ENCODE measurements around the gene JAG2.

The JAG2 gene

DNA sequence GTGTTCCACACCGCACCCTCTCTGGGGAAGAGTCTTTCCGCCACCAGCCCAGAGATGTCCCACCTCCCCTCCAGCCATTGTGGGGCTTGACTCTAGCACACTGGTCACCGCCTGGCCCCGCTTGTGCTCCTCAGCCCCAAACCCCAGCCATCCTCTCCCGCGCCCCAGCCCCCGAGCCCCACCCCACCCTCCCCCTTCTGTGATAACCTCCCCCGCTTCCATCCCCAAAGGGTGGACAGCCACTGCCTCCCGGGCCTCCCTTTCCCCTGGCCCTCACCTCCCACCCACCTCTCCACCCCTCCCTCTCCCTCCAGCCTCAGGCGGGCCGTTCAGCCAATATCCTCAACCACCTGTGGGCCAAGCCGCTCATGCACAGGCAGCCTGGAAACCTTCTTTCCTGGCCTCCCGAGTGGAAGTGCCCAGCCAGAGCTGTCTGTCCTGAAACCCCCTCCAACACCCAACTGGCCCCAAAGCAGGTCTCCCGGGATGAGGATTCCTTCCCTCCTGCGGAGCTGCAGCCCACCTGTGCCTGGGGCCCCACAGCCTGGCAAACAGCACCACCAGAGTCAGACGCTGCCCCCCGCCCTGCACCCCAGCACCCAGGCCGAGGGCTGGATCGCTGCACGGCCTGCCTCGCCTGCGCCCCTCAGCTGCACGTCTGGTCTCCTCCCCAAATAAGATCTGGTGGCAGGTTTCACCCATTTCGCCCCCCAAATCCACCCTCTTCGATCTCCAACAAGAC is 39.6 kb upstream of the JAG2 start:
- H3K27ac Mint-ChIP-seq: no peak overlapping the region

GRCh38 chr14:105207460-105207901 is 38.9 kb upstream of the JAG2 start:
- Mint-ChIP-seq H3K36me3 (peaks cover 6% of the 10 kb centered on the region), H3K27me3 (peaks cover 9% of the 10 kb centered on the region), H3K4me1 (peaks cover 5% of the 10 kb centered on the region), H3K9me3 (no peaks in the 10 kb centered on the region), H3K4me3 (no peak overlapping the region), H3K27ac (no peak overlapping the region)
- DNase-seq (ENCODE audit: low spot score in 2 of 2): no peak
- ATAC-seq (ENCODE audit: low read depth): no peak

More for the DNA sequence above, 39.6 kb upstream of the JAG2 start:
- peaks cover 8% of the 10 kb centered on the region for H3K36me3 Mint-ChIP-seq
- peaks cover 5% of the 10 kb centered on the region for H3K4me1 Mint-ChIP-seq
- H3K27me3 Mint-ChIP-seq: peaks cover 9% of the 10 kb centered on the region
- H3K9me3 Mint-ChIP-seq: no peaks in the 10 kb centered on the region
- ATAC-seq (ENCODE audit: low read depth) (no peak), DNase-seq (ENCODE audit: low spot score in 2 of 2) (no peak)
- no peak overlapping the region for H3K4me3 Mint-ChIP-seq

DNA sequence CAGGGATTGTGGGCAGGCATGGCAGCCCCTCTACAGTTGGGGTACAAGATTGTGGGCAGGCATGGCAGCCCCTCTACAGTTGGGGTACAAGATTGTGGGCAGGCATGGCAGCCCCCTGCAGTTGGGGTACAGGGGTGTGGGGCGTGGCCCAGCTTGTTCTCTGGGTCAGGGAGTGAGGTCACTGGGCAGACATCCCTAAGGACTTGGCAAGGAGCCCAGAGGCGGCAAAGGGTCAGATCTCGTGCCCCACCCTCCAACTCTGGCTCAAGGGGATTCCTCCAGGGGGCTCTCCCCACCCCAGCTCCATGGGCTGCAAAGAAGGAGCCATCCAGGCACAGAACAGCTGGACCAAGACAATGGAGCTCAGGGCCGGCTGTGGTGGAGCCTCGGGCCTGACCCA is 38.3 kb upstream of the JAG2 start:
- ATAC-seq (ENCODE audit: low read depth) (no peak), DNase-seq (ENCODE audit: low spot score in 2 of 2) (no peak)
- Mint-ChIP-seq H3K27me3 (peaks cover 9% of the 10 kb centered on the region), H3K4me1 (peaks cover 7% of the 10 kb centered on the region), H3K4me3 (no peak overlapping the region), H3K9me3 (no peaks in the 10 kb centered on the region), H3K36me3 (peaks cover 3% of the 10 kb centered on the region), H3K27ac (no peak overlapping the region)

- DNase-seq (ENCODE audit: low spot score in 2 of 2) (no peak), ATAC-seq (ENCODE audit: low read depth) (no peak)
- Mint-ChIP-seq H3K36me3 (peaks cover 3% of the 10 kb centered on the region), H3K4me3 (no peak overlapping the region), H3K4me1 (peaks cover 11% of the 10 kb centered on the region), H3K27ac (no peak overlapping the region), H3K9me3 (no peaks in the 10 kb centered on the region), H3K27me3 (peaks cover 11% of the 10 kb centered on the region)
Observed at GRCh38 chr14:105205673-105206208, 37.2 kb upstream of the JAG2 start.

DNA sequence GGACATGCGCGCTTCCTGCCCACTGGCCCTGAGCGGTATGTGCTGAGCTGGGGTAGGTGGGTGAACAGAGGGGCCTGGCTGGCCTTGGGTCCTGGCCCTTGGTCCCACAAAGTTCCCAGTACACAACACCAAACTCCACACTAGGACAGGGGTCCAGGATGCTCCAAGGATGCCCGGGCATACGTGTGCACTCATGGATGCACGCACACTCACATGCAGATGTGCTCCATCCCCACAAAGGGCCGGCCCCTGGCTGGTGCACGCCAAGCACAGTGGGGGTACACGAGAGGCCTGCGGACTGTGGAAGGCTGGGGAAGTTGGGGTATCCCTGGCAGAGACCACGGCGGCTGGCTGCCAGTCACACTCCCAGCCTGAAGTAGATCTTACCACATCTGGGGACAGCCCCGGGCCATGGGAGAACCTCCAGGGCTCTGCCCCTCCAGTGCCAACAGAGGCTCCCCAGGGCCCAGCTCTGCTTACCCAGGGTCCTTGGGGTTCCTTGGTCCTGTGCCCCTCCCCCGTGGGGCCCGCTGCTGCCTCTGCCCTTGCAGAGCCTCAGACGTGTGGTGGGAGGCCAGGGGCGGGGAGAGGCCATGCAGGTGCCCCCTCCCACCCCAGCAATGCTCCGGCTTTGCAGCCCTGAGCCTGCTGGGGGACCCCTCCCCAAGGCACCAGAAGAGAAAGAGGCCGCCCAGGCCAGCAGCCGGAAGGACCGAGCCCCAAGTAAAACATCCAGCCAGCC is 36.5 kb upstream of the JAG2 start:
- Mint-ChIP-seq H3K36me3 (peaks cover under 1% of the 10 kb centered on the region), H3K9me3 (no peaks in the 10 kb centered on the region), H3K4me1 (peaks cover 11% of the 10 kb centered on the region), H3K4me3 (no peak overlapping the region), H3K27ac (no peak overlapping the region), H3K27me3 (peaks cover 16% of the 10 kb centered on the region)
- no peak for DNase-seq (ENCODE audit: low spot score in 2 of 2)
- ATAC-seq (ENCODE audit: low read depth): no peak

DNA sequence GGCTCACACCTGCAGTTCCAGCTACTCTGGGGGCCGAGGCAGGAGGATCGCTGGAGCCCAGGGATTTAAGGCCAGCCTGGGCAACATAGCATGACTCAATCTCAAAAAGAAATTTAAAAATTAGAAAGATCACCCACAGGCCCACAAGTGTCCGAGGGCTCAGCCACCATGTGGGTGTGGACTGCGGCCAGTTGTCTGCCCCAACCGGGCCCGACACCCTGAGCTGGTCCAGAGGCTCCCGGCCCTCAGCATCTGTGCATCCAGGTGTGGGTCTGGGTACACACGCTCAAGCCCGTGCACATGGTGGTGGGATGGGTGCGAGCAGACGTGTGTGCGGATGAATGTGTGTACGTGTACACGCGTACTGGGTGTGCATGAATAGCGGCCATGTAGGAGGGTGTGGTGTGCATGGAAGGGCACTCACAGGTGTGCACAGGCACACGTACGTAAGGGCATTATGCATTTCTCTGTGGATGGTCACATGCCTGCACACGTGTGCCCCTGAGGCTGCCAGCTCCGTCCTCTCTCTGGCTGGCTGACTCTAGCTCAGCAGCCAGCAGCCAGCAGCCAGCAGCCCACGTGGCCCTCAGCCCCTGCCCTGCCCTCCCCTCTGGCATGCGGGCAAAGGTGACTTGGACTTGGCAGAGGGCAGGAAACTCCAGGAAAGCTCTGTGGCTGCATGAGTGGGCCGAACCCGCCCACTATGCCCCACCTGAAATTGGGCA is 35.8 kb upstream of the JAG2 start:
- H3K4me3 Mint-ChIP-seq: no peak overlapping the region
- no peaks in the 10 kb centered on the region for H3K36me3 Mint-ChIP-seq
- H3K27me3 Mint-ChIP-seq: peaks cover 21% of the 10 kb centered on the region
- DNase-seq (ENCODE audit: low spot score in 2 of 2) (no peak), ATAC-seq (ENCODE audit: low read depth) (peak; percentile 44)
- no peak overlapping the region for H3K27ac Mint-ChIP-seq
- H3K9me3 Mint-ChIP-seq: no peaks in the 10 kb centered on the region
- H3K4me1 Mint-ChIP-seq: peaks cover 13% of the 10 kb centered on the region

GRCh38 chr14:105203701-105204100 is 35.1 kb upstream of the JAG2 start:
- H3K36me3 Mint-ChIP-seq: no peaks in the 10 kb centered on the region
- no peak overlapping the region for H3K27ac Mint-ChIP-seq
- ATAC-seq (ENCODE audit: low read depth): no peak
- H3K4me3 Mint-ChIP-seq: no peak overlapping the region
- H3K27me3 Mint-ChIP-seq: peaks cover 26% of the 10 kb centered on the region
- H3K9me3 Mint-ChIP-seq: no peaks in the 10 kb centered on the region
- peaks cover 15% of the 10 kb centered on the region for H3K4me1 Mint-ChIP-seq
- peak in 1 of 2 donors; percentile 22 for DNase-seq (ENCODE audit: low spot score in 2 of 2)

DNA sequence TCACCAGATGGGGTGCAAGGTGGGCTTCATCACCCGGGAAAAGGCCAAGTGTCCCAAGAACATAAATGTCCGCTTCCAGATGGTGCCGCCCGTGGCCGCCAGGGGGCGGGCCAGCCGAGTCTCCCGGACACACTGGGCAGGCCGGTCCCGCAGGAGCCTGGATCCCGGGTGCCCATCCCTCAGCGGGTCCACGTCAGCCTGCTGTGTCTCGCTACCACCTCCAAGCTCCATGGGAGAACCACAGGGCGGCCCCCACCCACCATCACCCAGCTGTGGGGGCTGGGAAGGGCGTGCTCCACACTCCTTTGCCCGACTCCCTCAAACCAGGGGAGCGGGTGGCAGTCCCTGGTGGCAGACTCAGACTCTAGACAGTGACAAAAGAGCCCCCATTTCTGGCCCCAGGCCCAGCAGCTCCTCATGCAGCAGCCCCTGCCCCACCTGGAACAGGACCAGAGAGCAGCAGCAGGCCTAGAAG is 34.5 kb upstream of the JAG2 start:
- H3K4me3 Mint-ChIP-seq: no peak overlapping the region
- ATAC-seq (ENCODE audit: low read depth) (peak; percentile 42), DNase-seq (ENCODE audit: low spot score in 2 of 2) (peak; percentile 67 to 78)
- H3K4me1 Mint-ChIP-seq: peaks cover 15% of the 10 kb centered on the region
- H3K27me3 Mint-ChIP-seq: peaks cover 29% of the 10 kb centered on the region
- H3K36me3 Mint-ChIP-seq: no peaks in the 10 kb centered on the region
- H3K27ac Mint-ChIP-seq: no peak overlapping the region
- H3K9me3 Mint-ChIP-seq: no peaks in the 10 kb centered on the region

DNA sequence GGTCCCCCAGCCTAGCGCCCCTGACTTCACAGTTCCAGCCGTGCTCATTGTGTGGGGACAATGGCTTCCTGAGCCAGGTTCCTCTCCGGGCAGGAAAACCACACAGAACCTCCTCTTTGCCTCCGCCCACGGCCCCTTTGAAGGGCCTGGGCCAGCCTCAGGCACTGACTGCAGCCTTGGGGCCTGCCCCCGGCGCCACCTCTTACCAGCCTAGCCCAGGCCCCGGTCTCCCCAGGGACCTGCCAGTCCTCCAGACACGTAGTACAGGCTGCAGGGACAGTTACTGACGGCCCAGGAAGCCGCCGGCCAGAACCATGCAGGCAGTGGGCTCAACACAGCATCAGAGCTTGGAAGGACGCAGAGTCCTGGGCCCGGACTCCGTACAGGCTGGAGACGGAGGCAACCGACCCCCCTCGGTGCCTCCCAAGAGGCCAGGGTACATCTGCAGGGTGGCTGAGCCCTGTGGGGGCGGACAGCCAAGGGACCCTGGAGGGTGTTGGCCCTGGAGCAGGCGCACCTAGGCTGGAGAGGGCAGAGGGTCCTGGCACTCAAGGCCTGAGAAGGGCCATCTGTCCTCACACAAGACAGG is 33.4 kb upstream of the JAG2 start:
- Mint-ChIP-seq H3K27me3 (peaks cover 30% of the 10 kb centered on the region), H3K36me3 (no peaks in the 10 kb centered on the region), H3K4me1 (peaks cover 15% of the 10 kb centered on the region), H3K9me3 (no peaks in the 10 kb centered on the region), H3K4me3 (no peak overlapping the region), H3K27ac (no peak overlapping the region)
- DNase-seq (ENCODE audit: low spot score in 2 of 2) (peak in 1 of 2 donors; percentile 43), ATAC-seq (ENCODE audit: low read depth) (peak; percentile 23)

DNA sequence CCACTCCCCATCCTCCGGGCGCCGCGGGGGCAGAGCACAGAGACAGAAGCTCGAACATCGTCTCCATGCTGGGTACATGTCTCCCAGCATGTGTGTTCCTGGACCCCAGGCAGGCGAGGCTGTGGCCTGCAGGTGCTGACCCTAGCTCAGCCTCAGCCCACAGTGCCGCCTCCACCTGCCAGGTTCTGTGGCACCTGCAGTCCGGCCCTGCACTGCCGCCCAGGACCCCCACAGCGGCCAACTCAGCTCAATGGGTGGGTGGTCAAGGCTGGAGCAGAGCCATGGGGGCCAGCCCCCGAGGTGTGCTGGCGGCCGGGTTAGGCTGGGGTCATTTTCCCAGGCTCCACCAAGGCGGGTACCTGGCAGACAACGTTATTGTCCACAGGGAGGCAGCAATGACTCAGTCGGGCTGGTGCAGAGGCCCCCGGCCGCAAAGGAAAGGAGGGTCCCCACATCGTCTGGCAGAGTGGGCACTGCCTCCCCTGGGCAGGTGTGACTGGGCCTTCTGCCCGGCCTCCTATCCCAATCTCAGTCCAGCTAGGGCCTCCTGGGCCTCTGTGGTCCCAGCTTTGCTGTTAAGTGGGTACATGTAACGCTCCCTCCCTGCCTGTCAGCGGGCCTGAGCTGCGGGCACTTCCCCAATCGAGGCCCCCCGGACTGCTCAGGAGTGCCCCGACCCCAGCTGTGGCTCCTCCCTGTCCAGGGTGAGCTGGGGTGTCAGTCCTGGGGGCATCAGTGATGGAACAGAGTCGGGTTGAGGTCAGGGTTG is 32.8 kb upstream of the JAG2 start:
- H3K27me3 Mint-ChIP-seq: peaks cover 26% of the 10 kb centered on the region
- DNase-seq (ENCODE audit: low spot score in 2 of 2): no peak
- peak; percentile 5 for ATAC-seq (ENCODE audit: low read depth)
- H3K36me3 Mint-ChIP-seq: no peaks in the 10 kb centered on the region
- no peaks in the 10 kb centered on the region for H3K9me3 Mint-ChIP-seq
- no peak overlapping the region for H3K27ac Mint-ChIP-seq
- H3K4me1 Mint-ChIP-seq: peaks cover 15% of the 10 kb centered on the region
- H3K4me3 Mint-ChIP-seq: no peak overlapping the region

DNA sequence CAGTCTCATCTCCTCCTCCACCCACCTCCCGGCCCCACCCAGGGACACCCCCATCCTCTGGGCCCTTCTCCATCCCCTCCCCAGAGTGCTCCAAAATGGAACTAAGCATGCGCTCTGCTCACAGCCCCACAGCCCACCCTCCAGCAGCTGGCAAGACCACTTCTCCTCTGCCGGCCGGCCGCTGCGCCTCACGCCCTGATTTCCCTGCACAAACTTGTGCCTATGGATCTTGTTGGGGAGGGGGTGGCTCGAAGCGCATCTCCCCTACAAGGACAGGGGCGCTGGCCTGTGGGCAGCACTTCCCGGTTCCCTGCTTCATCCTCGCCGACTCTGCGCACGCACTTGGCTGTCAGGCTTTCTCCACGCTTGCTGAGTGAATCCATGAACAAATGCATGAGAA is 32.1 kb upstream of the JAG2 start:
- Mint-ChIP-seq H3K36me3 (no peaks in the 10 kb centered on the region), H3K4me1 (peaks cover 16% of the 10 kb centered on the region), H3K4me3 (no peak overlapping the region), H3K27ac (no peak overlapping the region), H3K27me3 (peaks cover 27% of the 10 kb centered on the region), H3K9me3 (no peaks in the 10 kb centered on the region)
- DNase-seq (ENCODE audit: low spot score in 2 of 2): no peak
- no peak for ATAC-seq (ENCODE audit: low read depth)

DNA sequence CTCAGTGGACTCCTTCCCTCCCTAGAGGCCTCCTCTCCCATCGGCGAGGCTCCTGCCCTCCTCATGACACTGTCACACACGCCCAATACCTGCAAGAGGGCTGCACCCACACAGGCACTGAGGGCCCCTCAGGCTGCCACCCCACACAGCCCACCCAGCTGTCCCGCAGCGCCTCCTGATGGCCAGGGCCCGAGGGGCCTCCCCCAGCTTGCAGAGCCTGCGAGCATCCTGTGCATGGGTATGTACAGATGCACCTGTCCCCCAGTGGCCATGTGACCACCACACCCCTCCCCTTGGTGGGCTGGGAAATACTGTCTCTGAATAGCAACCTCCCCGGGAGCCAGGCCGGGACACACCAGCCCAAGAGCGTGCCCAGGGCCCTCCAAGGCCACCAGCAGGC is 31.5 kb upstream of the JAG2 start:
- Mint-ChIP-seq H3K9me3 (no peaks in the 10 kb centered on the region), H3K27me3 (peaks cover 31% of the 10 kb centered on the region), H3K27ac (no peak overlapping the region), H3K4me3 (no peak overlapping the region), H3K36me3 (no peaks in the 10 kb centered on the region), H3K4me1 (peaks cover 19% of the 10 kb centered on the region)
- DNase-seq (ENCODE audit: low spot score in 2 of 2): no peak
- no peak for ATAC-seq (ENCODE audit: low read depth)

GRCh38 chr14:105199093-105199492 is 30.5 kb upstream of the JAG2 start:
- Mint-ChIP-seq H3K4me3 (no peak overlapping the region), H3K27me3 (peaks cover 32% of the 10 kb centered on the region), H3K27ac (peak overlapping the region; percentile 58), H3K4me1 (peaks cover 20% of the 10 kb centered on the region), H3K9me3 (no peaks in the 10 kb centered on the region), H3K36me3 (no peaks in the 10 kb centered on the region)
- peak in 1 of 2 donors; percentile 24 for DNase-seq (ENCODE audit: low spot score in 2 of 2)
- no peak for ATAC-seq (ENCODE audit: low read depth)
